Measurements from ENCODE around the gene SCN1B. TPM values are rescaled to one million over a fixed set of nuclear protein-coding genes. Genes with fewer than 3 reads are reported as not detected.

The SCN1B gene
- polyA plus RNA-seq, 1 donor from 2014 or later: 1.5 TPM

- H3K9me2 ChIP-seq (ENCODE audit: insufficient read depth, low read length): no peaks in the 10 kb centered on the region
- no peaks in the 10 kb centered on the region for H3K36me3 ChIP-seq (ENCODE audit: insufficient read depth, low read length)
- no peak overlapping the region for H3K4me3 ChIP-seq (ENCODE audit: low read length)
- no peaks in the 10 kb centered on the region for H4K20me1 ChIP-seq (ENCODE audit: insufficient read depth)
- no peak overlapping the region for H3K9ac ChIP-seq (ENCODE audit: low read length)
- TF ChIP-seq, protein P1, sequence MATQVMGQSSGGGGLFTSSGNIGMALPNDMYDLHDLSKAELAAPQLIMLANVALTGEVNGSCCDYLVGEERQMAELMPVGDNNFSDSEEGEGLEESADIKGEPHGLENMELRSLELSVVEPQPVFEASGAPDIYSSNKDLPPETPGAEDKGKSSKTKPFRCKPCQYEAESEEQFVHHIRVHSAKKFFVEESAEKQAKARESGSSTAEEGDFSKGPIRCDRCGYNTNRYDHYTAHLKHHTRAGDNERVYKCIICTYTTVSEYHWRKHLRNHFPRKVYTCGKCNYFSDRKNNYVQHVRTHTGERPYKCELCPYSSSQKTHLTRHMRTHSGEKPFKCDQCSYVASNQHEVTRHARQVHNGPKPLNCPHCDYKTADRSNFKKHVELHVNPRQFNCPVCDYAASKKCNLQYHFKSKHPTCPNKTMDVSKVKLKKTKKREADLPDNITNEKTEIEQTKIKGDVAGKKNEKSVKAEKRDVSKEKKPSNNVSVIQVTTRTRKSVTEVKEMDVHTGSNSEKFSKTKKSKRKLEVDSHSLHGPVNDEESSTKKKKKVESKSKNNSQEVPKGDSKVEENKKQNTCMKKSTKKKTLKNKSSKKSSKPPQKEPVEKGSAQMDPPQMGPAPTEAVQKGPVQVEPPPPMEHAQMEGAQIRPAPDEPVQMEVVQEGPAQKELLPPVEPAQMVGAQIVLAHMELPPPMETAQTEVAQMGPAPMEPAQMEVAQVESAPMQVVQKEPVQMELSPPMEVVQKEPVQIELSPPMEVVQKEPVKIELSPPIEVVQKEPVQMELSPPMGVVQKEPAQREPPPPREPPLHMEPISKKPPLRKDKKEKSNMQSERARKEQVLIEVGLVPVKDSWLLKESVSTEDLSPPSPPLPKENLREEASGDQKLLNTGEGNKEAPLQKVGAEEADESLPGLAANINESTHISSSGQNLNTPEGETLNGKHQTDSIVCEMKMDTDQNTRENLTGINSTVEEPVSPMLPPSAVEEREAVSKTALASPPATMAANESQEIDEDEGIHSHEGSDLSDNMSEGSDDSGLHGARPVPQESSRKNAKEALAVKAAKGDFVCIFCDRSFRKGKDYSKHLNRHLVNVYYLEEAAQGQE (IDR thresholded peaks at IDR 0.05; ENCODE audit: borderline replicate concordance): no peak
- TF ChIP-seq TAF1 (IDR thresholded peaks at IDR 0.05; ENCODE audit: low read depth): no peak
- TF ChIP-seq EZH2 (IDR thresholded peaks at IDR 0.05; ENCODE audit: borderline replicate concordance, insufficient read depth, low read length, poor library complexity, severe bottlenecking): no peak
- TF ChIP-seq EP300 (conservative IDR thresholded peaks at IDR 0.05; ENCODE audit: poor library complexity, severe bottlenecking): no peak
- TF ChIP-seq SMC3 (conservative IDR thresholded peaks at IDR 0.05; ENCODE audit: poor library complexity): no peak
- TF ChIP-seq, protein P2, sequence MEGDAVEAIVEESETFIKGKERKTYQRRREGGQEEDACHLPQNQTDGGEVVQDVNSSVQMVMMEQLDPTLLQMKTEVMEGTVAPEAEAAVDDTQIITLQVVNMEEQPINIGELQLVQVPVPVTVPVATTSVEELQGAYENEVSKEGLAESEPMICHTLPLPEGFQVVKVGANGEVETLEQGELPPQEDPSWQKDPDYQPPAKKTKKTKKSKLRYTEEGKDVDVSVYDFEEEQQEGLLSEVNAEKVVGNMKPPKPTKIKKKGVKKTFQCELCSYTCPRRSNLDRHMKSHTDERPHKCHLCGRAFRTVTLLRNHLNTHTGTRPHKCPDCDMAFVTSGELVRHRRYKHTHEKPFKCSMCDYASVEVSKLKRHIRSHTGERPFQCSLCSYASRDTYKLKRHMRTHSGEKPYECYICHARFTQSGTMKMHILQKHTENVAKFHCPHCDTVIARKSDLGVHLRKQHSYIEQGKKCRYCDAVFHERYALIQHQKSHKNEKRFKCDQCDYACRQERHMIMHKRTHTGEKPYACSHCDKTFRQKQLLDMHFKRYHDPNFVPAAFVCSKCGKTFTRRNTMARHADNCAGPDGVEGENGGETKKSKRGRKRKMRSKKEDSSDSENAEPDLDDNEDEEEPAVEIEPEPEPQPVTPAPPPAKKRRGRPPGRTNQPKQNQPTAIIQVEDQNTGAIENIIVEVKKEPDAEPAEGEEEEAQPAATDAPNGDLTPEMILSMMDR (IDR thresholded peaks at IDR 0.05; ENCODE audit: poor library complexity, severe bottlenecking): no peak
- no peak for TF ChIP-seq POLR2AphosphoS5 (IDR thresholded peaks at IDR 0.05)
- TF ChIP-seq RAD21 (conservative IDR thresholded peaks at IDR 0.05): no peak
- TF ChIP-seq MXI1 (conservative IDR thresholded peaks at IDR 0.05; ENCODE audit: poor library complexity, severe bottlenecking): no peak
- no peak overlapping the region for H3K4me2 ChIP-seq (ENCODE audit: low read length)
- no peaks in the 10 kb centered on the region for H3F3A ChIP-seq (ENCODE audit: insufficient read depth, low read length, poor library complexity, severe bottlenecking)
- H3K79me2 ChIP-seq (replicated peaks; ENCODE audit: insufficient read depth, low read length): no peaks in the 10 kb centered on the region
- H3K27me3 ChIP-seq (ENCODE audit: insufficient read depth, low read depth, low read length): no peaks in the 10 kb centered on the region
- H3K27ac ChIP-seq (ENCODE audit: low read length): no peak overlapping the region
- H3K9me3 ChIP-seq (ENCODE audit: low read length): no peaks in the 10 kb centered on the region
- H2AFZ ChIP-seq (ENCODE audit: low read depth, low read length): no peak overlapping the region
Measured at GRCh38 chr19:35061583-35062373, 31.5 kb downstream of the SCN1B start.

DNA sequence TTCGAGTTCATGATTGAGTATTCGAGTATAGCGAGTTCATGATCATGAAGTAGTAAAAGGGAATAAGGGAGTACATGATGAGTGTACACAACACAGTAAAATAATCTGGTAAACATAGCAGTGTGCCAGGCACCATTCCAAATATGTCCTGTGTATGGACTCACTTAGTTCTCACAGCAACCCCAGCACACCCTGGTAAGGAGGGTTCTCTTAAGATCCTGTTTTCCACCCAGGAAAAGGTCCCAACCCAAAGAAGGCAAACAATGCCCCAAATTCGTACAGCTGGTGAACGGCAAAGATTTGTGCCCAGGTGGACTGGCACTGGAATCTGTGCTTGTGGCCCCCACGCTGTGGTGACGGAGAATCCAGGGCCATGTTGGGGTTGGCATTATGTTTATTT lies 32.7 kb downstream of the SCN1B start:
- no peaks in the 10 kb centered on the region for H3K9me3 ChIP-seq (ENCODE audit: low read length)
- no peaks in the 10 kb centered on the region for H3K36me3 ChIP-seq (ENCODE audit: insufficient read depth, low read length)
- no peaks in the 10 kb centered on the region for H3F3A ChIP-seq (ENCODE audit: insufficient read depth, low read length, poor library complexity, severe bottlenecking)
- H3K9me2 ChIP-seq (ENCODE audit: insufficient read depth, low read length): no peaks in the 10 kb centered on the region
- no peak overlapping the region for H3K27ac ChIP-seq (ENCODE audit: low read length)
- no peaks in the 10 kb centered on the region for H4K20me1 ChIP-seq (ENCODE audit: insufficient read depth)
- no peak overlapping the region for H2AFZ ChIP-seq (ENCODE audit: low read depth, low read length)
- no peak for TF ChIP-seq POLR2AphosphoS5 (IDR thresholded peaks at IDR 0.05)
- TF ChIP-seq, protein P1 (IDR thresholded peaks at IDR 0.05; ENCODE audit: borderline replicate concordance): no peak
- H3K4me2 ChIP-seq (ENCODE audit: low read length): no peak overlapping the region
- H3K27me3 ChIP-seq (ENCODE audit: insufficient read depth, low read depth, low read length): no peaks in the 10 kb centered on the region
- no peaks in the 10 kb centered on the region for H3K79me2 ChIP-seq (replicated peaks; ENCODE audit: insufficient read depth, low read length)
- H3K9ac ChIP-seq (ENCODE audit: low read length): no peak overlapping the region
- H3K4me3 ChIP-seq (ENCODE audit: low read length): no peak overlapping the region

Data from neural cell (in vitro differentiated cells).